DLD1 (cell line): ENCODE data around the gene TRAM2.
"Not testable (repeated sequence)": the region's sequence is repeated elsewhere in the genome, so short reads cannot be mapped to it uniquely, and the experiment has no call there.

Experiments
- in situ Hi-C: cut with HindIII; loops from 2 replicates; pipeline ENCODE4 v1.10.0; 2017; ENCODE audit warnings: low sequenced_read_pairs

Gene TRAM2

DNA sequence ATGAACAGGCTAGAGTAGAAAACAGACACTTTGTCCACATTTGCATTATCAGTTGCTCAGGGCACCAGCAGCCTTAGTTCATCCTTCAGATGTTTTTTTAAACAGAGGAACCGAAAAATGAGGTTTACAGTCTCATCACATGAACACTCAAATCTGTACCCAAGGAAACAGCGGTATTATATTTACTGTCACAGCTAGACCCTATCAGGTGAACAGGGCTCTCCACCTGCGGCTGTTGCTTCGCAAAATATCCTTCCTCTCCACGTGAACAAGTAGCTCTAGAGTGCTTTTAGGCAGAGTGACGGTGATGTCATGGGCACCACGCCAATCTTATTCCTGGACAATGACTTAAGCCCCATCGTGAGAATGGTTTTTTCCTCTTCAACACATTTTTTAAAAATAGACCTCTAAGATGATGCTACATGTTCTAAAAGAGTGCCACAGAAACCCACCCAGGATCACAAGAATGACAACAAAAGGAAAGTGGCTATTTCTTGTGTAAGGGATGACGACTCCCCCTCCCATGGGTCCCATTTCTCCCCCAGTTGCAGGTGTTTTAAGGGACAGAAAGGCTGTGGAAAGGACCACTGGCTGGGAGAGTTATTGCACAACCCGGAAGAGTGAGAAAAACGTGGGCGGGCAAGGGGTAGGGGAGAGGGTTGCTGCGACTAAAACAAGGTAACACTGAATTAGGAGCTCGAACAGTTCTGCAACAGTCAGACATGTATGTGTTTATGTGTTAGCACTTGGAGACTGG, 79.0 kb downstream of the TRAM2 start:
- in situ Hi-C loops, result no loop called here

DNA sequence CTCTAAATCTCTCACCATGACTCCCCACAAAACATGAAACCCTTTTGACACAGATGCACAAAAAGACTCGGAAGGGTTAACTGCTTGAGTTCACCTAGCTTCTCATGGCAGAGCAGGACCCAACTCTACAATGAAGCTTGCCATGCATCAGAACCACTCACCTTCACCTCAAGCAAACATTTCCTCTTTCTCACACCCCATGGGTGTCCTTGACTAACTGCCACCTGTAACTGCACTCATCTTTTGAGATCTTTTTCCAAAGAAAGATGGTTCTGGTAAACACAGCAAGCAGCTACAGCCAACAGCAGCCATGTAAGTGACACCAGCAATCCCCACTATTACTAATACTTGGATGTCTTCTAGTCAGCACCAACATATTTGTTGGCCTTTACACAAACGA, 80.2 kb downstream of the TRAM2 start:
- in situ Hi-C loops, result no loop called here

DNA sequence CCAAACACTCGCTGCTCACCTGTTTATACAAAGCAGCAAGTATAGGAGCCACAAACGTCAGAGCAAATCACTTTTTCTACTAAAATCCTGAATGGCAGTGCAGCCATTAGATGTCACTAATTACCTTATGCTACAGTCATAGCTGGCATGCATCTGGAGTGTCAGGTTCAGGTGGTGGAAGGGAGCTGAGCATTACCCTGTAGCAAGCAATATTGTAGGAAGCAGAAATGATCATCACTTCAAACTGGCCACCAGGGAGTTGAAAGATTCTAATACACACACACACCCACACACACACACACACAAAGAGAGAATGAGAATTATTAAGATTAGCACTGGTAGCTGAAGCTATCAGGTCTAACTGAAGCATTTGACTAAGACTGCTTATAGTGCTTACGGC, 80.9 kb downstream of the TRAM2 start:
- in situ Hi-C loops, result no loop called here

DNA sequence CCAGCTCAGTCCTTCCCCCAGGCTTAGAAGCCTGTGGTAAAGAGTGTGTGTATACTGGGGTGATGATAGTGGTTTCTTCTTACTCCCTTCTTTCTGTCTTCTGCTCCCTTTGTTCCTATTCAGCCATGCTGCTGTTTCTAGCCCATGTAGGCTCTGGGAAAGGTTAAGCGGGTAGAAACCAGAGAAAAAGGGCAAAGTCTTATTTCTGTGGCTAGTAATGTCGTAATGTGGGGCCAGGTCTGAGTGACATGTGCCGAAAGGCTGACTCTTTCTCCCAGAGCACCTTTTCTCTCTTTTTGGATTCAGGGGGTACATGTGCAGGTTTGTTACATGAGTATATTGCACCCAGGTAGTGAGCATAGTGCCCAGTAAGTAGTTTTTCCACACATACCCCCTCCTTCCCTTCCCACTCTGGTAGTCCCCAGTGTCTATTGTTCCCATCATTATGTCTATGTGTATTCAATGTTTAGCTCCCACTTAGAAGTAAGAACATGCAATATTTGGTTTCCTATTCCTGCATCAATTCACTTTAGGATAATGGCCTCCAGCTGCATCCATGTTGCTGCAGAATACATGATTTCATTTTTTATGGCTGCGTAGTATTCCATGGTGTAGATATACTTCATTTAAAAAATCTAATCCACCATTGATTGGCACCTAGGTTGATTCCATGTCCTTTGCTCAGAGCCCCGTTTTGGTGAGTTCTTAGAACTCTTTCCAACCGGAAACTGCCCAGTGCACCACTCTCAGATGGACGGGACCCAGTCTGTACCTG, 82.4 kb downstream of the TRAM2 start:
- in situ Hi-C loops, result no loop called here

DNA sequence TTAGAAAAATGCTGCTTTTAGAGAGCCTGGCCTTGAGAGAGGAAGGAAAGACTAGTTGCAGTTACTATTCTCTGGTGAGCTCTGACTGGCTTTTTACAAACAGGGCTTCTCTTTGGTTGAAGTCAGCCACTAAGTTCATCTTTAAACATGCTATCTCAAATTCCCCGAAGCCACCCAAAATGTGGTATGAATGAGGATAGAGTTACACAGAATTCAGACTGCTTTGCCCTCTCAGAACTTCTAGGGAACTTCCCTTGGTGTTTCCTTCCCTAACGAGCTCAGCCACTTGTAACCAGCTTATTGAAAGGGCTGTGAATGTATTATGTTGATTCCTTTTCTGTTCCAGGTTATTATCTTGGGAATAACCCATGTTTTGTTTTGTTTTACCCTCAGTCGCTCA, 83.2 kb downstream of the TRAM2 start:
- in situ Hi-C loops, result no loop called here

DNA sequence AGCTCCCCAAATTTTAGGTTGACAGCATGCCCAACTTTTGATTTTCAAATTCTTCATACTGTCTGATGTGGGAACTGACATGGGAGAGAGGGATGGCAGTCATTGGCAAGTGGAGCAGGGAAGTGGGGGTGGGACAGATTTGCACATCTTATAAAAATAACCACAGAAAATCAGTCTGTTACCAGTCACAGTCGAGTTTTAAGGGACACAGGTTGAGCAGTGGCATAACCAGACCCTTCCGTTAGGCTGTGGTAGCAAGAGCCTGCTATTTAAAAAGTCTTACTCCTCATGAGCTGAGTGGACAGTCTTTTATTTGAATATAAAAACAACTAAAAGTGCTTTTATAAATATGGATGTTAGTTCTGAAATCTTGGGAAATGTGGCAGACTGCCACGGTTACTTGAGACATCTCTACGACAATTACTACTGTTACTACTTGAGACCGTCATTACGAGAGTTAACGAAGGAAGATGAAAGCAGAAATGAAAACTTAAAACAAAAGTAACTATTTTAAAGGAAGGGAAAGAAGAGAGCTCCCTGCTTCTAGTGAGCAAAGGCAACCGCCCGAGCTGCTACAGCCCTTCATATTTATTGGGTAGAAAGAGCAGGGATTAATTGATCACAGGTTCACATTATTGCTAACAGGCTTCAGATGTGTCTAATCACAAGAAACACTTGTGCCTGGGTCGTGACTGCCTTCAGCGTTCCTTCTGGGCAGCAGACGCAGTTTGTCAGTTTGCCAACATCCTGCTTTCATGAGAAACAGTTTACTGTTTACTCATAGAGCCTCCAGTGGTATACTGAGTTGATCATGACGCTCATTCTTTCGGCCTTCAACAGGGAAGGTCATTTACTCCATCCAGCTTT, 85.4 kb downstream of the TRAM2 start:
- in situ Hi-C loops, result no loop called here

DNA sequence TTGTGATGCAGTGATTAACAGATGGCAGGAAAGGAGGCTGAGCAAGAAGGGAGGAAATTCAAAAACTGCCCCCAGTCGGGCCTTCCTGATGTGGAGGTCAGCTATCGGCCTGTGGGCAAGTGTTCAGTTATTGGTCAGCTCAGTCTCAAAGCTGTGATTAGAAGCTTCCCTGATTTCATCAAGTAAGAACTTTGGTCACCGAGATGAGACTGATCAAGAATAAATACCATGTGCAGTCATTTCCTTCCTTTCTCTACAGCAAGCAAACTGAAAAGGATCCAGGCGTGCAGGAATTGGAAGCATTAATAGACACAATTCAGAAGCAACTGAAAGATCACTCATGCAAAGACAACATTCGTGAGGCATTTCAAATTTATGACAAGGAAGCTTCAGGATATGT, 87.0 kb downstream of the TRAM2 start:
- in situ Hi-C loops, result no loop called here

DNA sequence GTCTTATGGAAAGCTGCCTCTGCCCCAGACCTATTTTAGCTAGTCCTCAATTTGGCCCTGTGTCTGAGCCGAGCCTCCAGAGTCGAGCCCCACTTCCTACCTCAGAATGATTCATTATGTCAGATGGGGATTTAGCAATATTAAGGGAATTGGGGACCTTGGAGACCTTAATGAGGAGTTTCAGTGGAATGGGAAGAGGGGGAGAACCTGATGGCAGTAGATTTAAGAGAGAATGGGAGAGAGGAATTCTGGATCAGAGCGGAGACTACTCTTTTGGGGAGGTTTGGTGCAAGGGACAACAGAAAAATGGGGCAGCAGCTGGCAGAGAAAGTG, 93.2 kb downstream of the TRAM2 start:
- in situ Hi-C loops, result no loop called here

DNA sequence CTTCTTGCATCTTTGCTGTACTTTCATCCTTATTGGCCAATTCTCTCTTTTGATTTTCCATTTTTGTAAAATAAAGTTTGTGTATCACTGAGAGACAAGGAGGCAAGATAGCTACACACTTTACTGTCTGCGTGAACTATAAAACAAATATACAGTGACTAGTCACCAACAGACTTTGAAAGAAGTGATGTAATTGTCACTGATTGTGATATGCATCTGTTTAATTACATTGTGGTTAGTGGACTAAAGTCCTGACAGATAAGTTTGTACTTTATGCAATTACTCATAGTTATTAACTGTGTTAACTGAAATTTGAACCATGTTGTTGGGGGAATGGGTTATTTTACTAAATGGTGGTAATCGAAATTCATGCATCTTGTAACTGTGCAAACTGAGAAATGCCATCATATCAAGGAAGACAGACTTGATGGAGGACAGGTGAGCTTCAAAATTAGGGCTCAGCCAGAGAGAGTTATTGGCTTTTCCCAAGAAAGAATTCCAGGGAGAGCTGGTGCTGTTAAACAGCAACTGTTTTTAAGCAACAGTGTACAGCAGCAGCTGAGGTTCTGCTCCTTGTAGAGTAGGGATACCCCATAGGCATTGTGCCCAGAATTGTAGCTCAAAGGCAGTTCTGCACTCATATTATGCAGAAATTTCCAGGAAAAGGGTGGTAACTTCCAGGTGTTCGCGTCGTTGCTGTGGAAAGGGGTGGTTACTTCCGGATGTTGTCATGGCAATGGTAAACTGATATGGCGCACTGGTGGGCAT, 93.8 kb downstream of the TRAM2 start:
- in situ Hi-C loops, result no loop called here

DNA sequence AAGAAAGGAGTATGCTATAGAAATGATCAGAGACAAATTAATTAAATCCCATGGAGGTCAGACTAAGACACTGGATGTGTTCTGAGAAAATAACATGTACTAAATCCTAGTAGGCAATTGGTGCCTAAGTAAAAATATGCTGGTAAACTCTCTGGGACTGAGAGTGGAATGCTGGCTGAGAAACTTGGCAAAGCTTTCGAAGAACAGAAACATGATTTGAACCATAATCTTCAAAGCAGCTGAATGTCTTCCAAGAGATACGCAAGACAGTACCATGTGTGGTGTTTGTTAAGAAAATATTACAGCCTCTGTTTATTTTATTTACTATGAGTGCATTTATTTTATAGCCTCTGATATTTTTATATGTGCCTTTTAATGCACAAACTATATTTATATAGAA, 101.6 kb downstream of the TRAM2 start:
- in situ Hi-C loops, result no loop called here

DNA sequence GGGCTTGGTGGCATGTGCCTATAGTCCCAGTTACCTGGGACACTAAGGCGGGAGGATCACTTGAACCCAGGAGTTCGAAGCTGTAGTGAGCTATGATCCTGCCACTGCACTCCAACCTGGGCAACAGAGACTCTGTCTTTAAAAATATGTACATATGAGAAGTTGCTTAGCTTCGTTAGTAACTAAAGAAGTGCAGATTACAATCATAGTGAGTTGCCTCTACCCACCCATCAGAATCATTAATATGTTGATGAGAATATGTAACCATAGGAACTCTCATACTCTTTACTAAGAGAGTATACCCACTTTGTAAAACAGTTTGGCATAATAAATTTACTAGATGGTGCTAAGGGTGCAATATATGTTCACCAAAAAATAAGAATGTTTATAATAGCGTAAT, 102.7 kb downstream of the TRAM2 start:
- in situ Hi-C loops, result no loop called here

DNA sequence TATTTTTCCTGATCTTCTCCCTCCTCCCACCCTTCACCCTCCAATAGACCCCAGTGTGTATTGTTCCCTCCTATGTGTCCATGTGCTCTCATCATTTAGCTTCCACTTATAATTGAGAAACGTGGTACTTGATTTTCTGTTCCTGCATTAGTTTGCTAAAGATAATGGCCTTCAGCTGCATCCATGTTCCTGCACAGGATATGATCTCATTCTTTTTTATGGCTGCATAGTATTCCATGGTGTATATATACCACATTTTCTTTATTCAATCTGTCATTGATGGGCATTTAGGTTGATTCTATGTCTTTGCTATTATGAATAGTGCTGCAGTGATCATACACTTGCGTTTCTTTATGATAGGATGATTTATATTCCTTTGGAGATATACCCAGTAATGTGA, 115.7 kb downstream of the TRAM2 start:
- in situ Hi-C loops, result not testable (repeated sequence)

DNA sequence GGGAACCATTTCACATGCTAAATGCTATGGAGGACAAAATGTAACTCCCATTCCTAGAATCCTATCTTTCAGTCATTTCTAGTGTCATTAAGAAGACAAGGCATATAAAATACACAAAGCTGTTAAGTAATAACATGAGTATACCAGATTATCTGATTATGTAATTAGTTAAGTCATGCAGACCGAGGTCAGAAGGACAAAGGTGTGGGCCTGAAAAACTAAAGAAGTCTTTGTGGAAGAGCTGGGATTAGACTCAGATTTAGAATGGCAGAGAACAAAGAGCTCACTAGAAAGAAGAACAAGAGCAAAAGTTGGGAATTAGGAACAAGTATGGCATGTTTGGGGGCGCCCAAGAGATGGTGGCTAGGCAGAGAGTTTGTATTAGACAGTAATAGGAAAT, 119.8 kb downstream of the TRAM2 start:
- in situ Hi-C loops, result no loop called here

DNA sequence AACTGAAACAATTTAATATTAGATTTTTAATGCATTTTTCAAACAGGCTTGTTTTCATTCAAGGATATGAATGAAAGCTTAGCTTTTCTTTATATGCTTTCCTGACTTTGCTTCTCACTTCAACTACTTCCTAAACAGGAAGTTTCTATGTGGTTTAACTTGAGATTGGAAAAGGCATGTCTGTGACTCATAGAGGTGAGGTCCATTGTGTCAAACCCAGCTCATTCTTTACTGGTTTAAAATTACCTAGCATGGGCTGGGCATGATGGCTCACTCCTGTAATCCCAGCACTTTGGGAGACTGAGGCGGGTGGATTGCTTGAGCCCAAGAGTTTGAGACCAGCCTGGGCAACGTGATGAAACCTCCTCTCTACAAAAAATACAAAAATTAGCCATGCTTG, 122.3 kb downstream of the TRAM2 start:
- in situ Hi-C loops, result no loop called here
